Skeletal muscle tissue (tissue), 4 donors: ENCODE measurements around the gene MRRF. TPM values are rescaled to one million over a fixed set of nuclear protein-coding genes. Genes with fewer than 3 reads are reported as not detected.

Experiments used
- H3K27ac ChIP-seq: one replicate; pipeline ENCODE4 v1.7.0; 2013; ENCODE audit warnings: mild to moderate bottlenecking, low read depth, low read length, inconsistent platforms
- H3K27me3 ChIP-seq, 3 donors: one replicate each; pipeline ENCODE4 v1.7.0; 2013; ENCODE audit warnings: low read length in 3 of 3; ENCODE audit not compliant: control insufficient read depth in 3 of 3, insufficient read depth in 3 of 3
- H3K36me3 ChIP-seq, 3 donors: one replicate each; pipeline ENCODE4 v1.7.0; 2013; ENCODE audit warnings: low read length in 3 of 3; ENCODE audit not compliant: control insufficient read depth in 3 of 3, insufficient read depth in 3 of 3
- H3K4me1 ChIP-seq, 3 donors: one replicate each; pipeline ENCODE4 v1.7.0; 2013; ENCODE audit warnings: low read length in 3 of 3, mild to moderate bottlenecking in 3 of 3; ENCODE audit not compliant: control insufficient read depth in 3 of 3, insufficient read depth in 3 of 3
- H3K4me3 ChIP-seq, 3 donors: one replicate each; pipeline ENCODE4 v1.7.0; 2013; ENCODE audit warnings: low read length in 3 of 3
- H3K9ac ChIP-seq, 3 donors: one replicate each; pipeline ENCODE4 v1.7.0; 2013; ENCODE audit warnings: low read length in 3 of 3, mild to moderate bottlenecking in 3 of 3, moderate library complexity in 2 of 3, low read depth in 1 of 3
- H3K9me3 ChIP-seq, 3 donors: one replicate each; pipeline ENCODE4 v1.7.0; 2013; ENCODE audit warnings: low read length in 3 of 3; ENCODE audit not compliant: control insufficient read depth in 3 of 3
- total RNA-seq: library from RNA; depleted of rRNA; stranded (reverse); fragments of >200 nt; gene quantifications from one replicate; pipeline ENCODE4 v1.2.3, GENCODE V29; 2014
- donor health status: Osteomylitis.

MRRF gene
- total RNA-seq, 1 donor from 2014 or later, result 29.2 TPM

DNA sequence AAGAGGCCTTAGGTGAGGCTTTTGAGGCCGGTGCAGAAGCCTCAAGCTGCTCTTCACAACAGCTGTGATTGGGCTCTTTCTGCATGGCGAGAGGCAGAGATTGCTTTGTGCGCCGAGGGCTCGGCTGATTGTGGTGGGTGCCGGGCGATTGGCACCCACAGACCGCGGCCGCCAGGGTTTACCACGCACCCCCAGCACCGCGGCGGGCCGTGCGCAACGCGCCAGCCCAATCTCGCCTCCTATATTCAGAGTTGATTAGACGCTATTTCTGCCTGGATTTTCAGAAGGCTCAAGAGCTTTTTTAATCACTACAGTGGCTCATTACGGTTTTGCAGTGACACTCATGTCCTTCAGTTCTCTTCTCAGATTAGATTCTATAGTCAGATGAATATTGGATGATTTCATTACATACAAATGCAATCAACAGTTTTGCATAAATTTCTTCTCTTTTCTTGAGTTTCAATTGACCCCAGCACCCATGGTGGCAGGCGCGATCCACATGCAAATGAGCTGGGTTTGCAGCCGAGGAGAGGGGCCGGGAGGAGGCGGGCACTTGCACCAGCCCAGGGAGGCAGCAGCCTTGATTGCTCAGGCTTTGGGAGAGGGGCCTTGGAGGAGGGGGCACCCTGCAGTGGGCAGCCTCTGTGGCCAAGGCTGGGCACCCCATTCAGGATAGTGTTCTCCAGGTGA, 72.3 kb downstream of the MRRF start:
- H3K9me3 ChIP-seq, result no peaks in the 10 kb centered on the region

DNA sequence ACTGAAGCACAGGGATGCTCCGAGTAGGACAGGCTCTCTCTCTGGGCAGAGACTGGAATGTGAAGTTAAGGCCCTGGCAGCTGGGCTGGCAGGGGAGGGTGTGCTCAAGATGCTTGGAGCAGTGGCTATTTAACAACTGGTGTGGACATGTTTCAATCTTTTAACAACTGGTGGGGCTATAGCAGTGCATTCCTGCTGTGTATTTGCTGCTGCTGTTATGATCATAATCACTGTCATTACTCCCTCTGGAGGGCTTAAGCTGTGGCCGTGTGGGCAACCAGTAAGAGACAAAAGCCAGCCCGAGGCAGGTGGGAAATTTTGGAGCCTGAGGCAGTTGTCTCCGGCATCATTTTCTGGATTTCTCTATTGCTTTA, 72.9 kb downstream of the MRRF start:
- H3K4me1 ChIP-seq, result peaks cover 7 to 25% (median 14%) of the 10 kb centered on the region in 3 donors
- H3K9ac ChIP-seq, result no peak overlapping the region
- H3K4me3 ChIP-seq, result no peak overlapping the region
- no peaks in the 10 kb centered on the region for H3K36me3 ChIP-seq
- peaks cover 0 to 6% (median 5%) of the 10 kb centered on the region in 3 donors for H3K27me3 ChIP-seq
- no peaks in the 10 kb centered on the region for H3K9me3 ChIP-seq
- H3K27ac ChIP-seq, result no peak overlapping the region

More for the DNA sequence above, 72.3 kb downstream of the MRRF start:
- Histone ChIP-seq H3K36me3 (no peaks in the 10 kb centered on the region), H3K27me3 (peaks cover 0 to 6% (median 5%) of the 10 kb centered on the region in 3 donors), H3K9ac (no peak overlapping the region), H3K4me3 (no peak overlapping the region), H3K4me1 (peaks cover 9 to 28% (median 18%) of the 10 kb centered on the region in 3 donors), H3K27ac (no peak overlapping the region)

DNA sequence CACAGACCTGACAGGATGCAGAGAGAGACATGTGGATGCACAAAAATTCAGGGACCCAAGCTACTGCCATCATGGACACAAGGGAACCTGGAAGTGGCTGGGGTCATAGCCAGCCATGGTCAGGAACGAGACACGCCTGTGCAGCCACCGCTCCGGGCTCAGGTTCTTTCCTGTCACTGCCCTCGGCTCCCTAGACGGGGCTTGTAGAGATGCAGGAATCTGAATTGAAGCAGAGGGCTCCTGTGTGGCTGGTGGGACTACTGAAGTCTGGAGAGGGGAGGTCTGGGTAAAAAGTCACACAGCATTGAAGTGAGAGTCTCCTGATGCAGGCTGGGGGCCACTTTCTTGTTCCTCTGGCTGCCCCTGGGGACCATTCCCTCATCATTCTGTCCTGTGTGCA, 73.9 kb downstream of the MRRF start:
- Histone ChIP-seq H3K9ac (no peak overlapping the region), H3K4me1 (peaks cover 4 to 16% (median 10%) of the 10 kb centered on the region in 3 donors), H3K4me3 (no peak overlapping the region), H3K36me3 (no peaks in the 10 kb centered on the region), H3K9me3 (no peaks in the 10 kb centered on the region), H3K27ac (no peak overlapping the region), H3K27me3 (peaks cover 0 to 6% (median 5%) of the 10 kb centered on the region in 3 donors)

DNA sequence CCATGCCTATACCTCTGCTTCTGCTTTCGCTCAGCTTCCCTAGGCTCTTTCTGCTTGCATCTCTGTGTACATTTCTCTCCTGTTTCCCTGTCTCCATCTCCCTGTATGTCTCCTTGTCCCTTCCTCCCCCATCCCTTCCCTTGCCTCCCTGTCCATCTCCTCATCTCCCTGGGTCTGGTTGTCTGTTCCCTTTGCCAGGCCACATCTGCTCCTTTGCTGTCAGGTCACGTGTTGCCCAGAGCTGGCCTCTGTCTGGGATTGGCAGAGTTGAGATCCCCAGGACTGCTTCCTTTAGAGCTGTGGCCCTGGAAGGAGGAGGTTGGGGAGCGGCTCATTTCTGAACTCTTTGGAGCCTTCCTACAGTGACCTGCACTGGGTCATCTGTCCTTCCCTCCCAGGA, 74.3 kb downstream of the MRRF start:
- H3K9ac ChIP-seq, result no peak overlapping the region
- no peak overlapping the region for H3K4me3 ChIP-seq
- peaks cover 4 to 15% (median 9%) of the 10 kb centered on the region in 3 donors for H3K4me1 ChIP-seq
- no peak overlapping the region for H3K27ac ChIP-seq
- H3K27me3 ChIP-seq, result peaks cover 0 to 6% (median 5%) of the 10 kb centered on the region in 3 donors
- no peaks in the 10 kb centered on the region for H3K36me3 ChIP-seq
- H3K9me3 ChIP-seq, result no peaks in the 10 kb centered on the region

DNA sequence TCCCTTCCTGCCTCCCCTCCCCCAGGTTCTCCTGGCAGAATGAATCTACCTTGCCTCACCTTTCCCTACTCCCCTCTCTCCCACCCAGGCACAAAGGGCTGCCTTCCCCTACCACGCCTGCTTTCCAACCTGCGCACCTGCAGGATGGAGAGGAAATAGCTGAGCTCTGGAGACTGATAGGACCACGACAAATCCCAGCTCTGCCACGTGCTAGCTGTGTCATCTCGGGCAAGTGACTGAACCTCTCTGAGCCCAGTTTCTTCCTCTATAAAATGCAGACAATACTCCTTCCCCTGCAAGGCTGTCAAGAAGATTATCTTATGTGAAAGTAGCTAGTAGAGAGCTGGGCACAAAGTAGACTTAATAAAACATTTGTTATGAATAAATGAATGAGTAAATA, 74.9 kb downstream of the MRRF start:
- Histone ChIP-seq H3K4me1 (peaks cover 3 to 15% (median 4%) of the 10 kb centered on the region in 3 donors), H3K9ac (no peak overlapping the region), H3K36me3 (no peaks in the 10 kb centered on the region), H3K27ac (no peak overlapping the region), H3K9me3 (no peaks in the 10 kb centered on the region), H3K4me3 (no peak overlapping the region), H3K27me3 (peaks cover 0 to 6% (median 5%) of the 10 kb centered on the region in 3 donors)

DNA sequence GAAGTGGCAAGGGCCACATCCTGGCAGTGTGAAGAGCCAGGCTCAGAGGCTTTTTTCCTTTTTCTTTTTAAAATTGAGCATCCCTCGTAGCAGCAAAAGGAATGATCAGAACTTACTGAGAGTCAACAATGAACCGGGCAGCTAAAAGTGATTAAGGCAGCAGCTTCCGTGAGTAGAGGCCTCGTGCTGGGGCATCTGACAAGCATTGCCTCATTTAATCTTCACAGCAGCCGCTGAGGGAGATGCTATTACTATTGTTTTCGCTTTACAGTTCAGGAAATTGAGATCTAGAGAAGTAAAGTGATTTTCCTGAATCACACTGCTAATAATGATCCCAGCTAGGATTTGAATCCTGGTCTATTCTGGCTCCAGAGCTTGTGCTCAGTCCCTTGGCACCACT, 75.5 kb downstream of the MRRF start:
- Histone ChIP-seq H3K9ac (no peak overlapping the region), H3K27ac (no peak overlapping the region)

DNA sequence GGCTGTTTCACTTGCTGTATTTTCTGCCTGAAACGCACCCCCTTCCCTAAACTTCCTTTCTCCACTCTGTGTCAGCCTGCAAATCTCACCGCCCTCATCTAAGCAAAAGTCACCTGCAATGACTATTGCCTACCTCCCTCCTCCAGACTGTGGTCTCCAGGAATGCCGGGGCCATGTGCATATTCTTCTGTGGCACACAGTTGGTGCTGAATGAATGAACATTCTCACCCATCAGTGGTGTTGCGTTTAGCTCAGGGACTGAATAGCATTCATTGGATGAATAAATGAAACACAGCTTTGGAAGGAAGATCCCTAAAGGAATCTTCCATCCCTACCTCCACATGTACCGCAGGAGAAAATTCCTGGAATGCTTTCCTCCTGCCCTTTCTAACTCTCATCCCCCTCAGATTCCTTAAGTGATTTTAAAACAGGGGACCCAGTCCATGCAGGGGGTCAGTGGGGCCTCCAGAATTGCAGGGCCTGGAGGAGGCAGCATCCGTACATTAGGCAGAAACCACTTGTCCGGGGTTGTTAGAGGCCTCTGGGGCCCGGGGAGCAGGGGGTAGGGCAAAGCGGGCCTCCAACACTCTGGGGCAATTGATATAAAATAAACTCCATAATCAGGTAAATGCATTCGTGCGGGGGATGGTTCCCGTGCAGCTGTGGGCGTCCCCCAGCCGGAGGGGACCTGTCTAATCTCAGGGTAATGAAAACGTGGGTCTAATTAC, 77.8 kb downstream of the MRRF start:
- Histone ChIP-seq H3K9me3 (no peaks in the 10 kb centered on the region), H3K9ac (no peak overlapping the region), H3K36me3 (no peaks in the 10 kb centered on the region), H3K27ac (no peak overlapping the region), H3K4me1 (peaks cover 9 to 22% (median 11%) of the 10 kb centered on the region in 3 donors), H3K4me3 (no peak overlapping the region), H3K27me3 (peaks cover 0 to 6% (median 0%) of the 10 kb centered on the region in 3 donors)

More for the DNA sequence above, 75.5 kb downstream of the MRRF start:
- Histone ChIP-seq H3K4me1 (peaks cover 3 to 15% (median 4%) of the 10 kb centered on the region in 3 donors), H3K4me3 (no peak overlapping the region), H3K9me3 (no peaks in the 10 kb centered on the region), H3K36me3 (no peaks in the 10 kb centered on the region), H3K27me3 (peaks cover 0 to 6% (median 5%) of the 10 kb centered on the region in 3 donors)

DNA sequence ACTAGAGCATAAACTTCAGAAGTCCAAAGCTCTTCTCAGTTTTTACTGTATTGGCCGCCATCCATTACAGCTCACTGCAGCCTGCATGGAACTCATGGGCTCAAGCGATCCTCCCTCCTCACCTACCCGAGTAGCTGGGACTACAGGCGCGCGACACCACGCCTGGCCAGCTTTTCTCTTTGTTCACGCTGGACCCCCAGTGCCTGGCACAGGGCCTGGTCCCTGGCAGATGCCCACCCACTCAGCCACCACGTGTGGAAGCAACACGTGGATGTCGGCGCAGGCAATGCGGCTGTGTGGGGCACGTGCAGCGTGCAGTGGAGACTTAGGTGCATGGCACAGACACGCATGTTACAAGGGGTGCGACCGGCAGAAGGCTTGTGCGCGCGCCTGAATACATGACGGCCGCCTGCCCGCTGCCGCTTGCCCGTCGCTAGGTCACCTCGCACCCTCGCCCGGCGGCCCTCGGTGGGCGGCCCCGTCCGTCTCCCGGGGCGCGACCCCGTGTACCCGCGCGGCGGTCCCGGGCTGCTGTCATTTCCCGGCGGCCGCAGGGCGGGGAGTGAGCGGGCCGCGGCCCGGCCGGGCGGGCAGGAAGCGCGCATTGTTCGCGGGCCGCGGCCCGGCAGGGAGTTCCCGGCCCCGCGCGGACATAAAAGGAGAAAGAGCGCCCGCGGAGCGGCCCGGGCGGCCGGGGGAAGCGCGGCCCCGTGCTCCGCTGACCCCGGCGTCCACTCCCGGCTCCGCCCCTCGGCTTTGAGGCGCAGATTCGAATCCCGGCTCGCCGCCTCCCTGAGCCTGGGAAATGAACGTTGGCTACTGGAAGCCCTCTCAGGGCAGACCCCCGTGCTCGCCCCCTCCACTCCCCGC, 82.0 kb downstream of the MRRF start:
- H3K36me3 ChIP-seq, result no peaks in the 10 kb centered on the region
- peak overlapping the region; percentile 62 to 71 (median 65) for H3K4me3 ChIP-seq
- peak overlapping the region; percentile 62 to 80 (median 63) for H3K9ac ChIP-seq
- peaks cover 10 to 14% (median 11%) of the 10 kb centered on the region in 3 donors for H3K4me1 ChIP-seq
- no peaks in the 10 kb centered on the region for H3K9me3 ChIP-seq
- peak overlapping the region; percentile 58 for H3K27ac ChIP-seq
- H3K27me3 ChIP-seq, result peaks cover 0 to 13% (median 5%) of the 10 kb centered on the region in 3 donors

DNA sequence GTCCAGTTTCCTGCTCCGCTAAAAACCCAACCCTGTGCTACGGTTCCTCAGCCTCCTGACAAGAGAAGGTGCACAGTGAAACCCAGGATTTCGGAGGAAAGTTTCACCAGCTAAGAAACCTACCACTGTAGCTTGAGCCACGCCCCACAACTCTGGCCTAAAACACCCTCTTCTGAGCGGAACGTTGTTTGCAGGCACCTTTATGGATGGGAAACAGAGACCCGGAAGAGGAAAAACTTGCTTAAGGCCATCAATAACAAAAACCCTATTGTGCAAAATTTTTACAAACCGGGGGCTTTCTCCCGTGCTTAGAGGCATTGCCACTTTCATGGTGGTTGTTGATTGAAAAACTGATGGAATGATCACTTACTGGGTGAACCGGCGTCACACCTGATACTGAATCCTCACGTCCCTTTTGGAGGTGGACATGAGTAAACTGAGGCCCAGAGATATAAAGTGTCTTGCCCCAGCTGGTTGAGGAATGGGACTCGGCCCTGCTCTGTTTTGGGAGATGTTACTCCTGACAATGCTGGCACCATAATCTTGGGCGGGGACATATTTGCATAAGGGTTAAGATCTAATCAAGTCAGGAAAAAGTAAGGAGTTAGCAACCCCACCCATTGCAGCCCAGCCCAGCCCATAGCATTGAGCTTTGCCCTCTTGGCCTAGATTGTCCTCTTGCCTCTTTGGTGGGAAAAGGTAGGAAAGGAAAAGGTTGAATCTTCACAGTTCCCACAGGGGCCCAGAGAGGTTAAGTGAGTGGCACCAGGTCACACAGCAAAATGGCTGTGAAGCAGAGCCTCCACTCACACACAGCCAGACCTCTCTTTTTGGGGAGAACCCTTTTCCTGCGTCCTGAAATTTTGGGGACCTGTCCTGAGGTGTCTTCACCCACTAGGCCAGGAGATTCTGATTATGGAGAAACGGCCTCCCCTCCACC, 82.9 kb downstream of the MRRF start:
- H3K36me3 ChIP-seq, result no peaks in the 10 kb centered on the region
- peaks cover 0 to 13% (median 5%) of the 10 kb centered on the region in 3 donors for H3K27me3 ChIP-seq
- H3K27ac ChIP-seq, result peak overlapping the region; percentile 34
- H3K9ac ChIP-seq, result peak overlapping the region; percentile 62 to 80 (median 63)
- H3K9me3 ChIP-seq, result no peaks in the 10 kb centered on the region
- H3K4me1 ChIP-seq, result peaks cover 10 to 14% (median 11%) of the 10 kb centered on the region in 3 donors
- H3K4me3 ChIP-seq, result peak overlapping the region; percentile 59 to 71 (median 65)
